Endothelial cell (in vitro differentiated cells): Measurements from ENCODE around the gene FOXJ3. TPM values are rescaled to one million over a fixed set of nuclear protein-coding genes. Genes with fewer than 3 reads are reported as not detected.
A peak's percentile ranks its signal among the peaks of the same experiment; 100 is the strongest.

ENCODE experiments used
- DNase-seq: peaks from one replicate; pipeline ENCODE4 v3.0.0; 2021; ENCODE audit warnings: low spot score
- H3K27ac Mint-ChIP-seq: one replicate; pipeline ENCODE4 v1.8.0; 2021; ENCODE audit warnings: mixed read lengths, inconsistent platforms; ENCODE audit not compliant: unreplicated experiment
- H3K27me3 Mint-ChIP-seq: one replicate; pipeline ENCODE4 v1.8.0; 2021; ENCODE audit warnings: mild to moderate bottlenecking, moderate library complexity, mixed read lengths, inconsistent platforms; ENCODE audit not compliant: unreplicated experiment
- H3K36me3 Mint-ChIP-seq: one replicate; pipeline ENCODE4 v1.8.0; 2021; ENCODE audit warnings: mild to moderate bottlenecking, low read depth, mixed read lengths, inconsistent platforms; ENCODE audit not compliant: unreplicated experiment
- H3K4me1 Mint-ChIP-seq: one replicate; pipeline ENCODE4 v1.8.0; 2021; ENCODE audit warnings: mild to moderate bottlenecking, mixed read lengths, inconsistent platforms; ENCODE audit not compliant: unreplicated experiment
- H3K4me3 Mint-ChIP-seq: one replicate; pipeline ENCODE4 v1.8.0; 2021; ENCODE audit warnings: mild to moderate bottlenecking, mixed read lengths, inconsistent platforms; ENCODE audit not compliant: unreplicated experiment
- H3K9me3 Mint-ChIP-seq: one replicate; pipeline ENCODE4 v1.8.0; 2021; ENCODE audit warnings: mixed read lengths, inconsistent platforms; ENCODE audit not compliant: unreplicated experiment
- CTCF ChIP-seq: fragments of 200-600 bp; sonication (generic); IDR thresholded peaks from one replicate; pipeline ENCODE4 v1.5.0; 2021; ENCODE audit warnings: antibody characterized with exemption; ENCODE audit not compliant: unreplicated experiment
- total RNA-seq: library from RNA; stranded (reverse); fragmentation: NEBNext Ultra II Directional; extraction: Animal tissue kit (Norgen Biotek cat#: 25700); gene quantifications from one replicate; pipeline ENCODE4 v1.2.1, GENCODE V29; 2021; ENCODE audit not compliant: unreplicated experiment

Gene FOXJ3
- total RNA-seq, 1 donor from 2014 or later = 65.9 TPM

- H3K9me3 Mint-ChIP-seq = no peaks in the 10 kb centered on the region
- no peak for TF ChIP-seq CTCF
- H3K4me1 Mint-ChIP-seq = peaks cover 5% of the 10 kb centered on the region
- no peaks in the 10 kb centered on the region for H3K36me3 Mint-ChIP-seq
- no peak overlapping the region for H3K4me3 Mint-ChIP-seq
- H3K27me3 Mint-ChIP-seq = peaks cover 2% of the 10 kb centered on the region
- no peak overlapping the region for H3K27ac Mint-ChIP-seq
- DNase-seq = no peak
These were observed 13.5 kb upstream of the FOXJ3 start for GRCh38 chr1:42348498-42348897.

- Mint-ChIP-seq H3K36me3 (no peaks in the 10 kb centered on the region), H3K9me3 (no peaks in the 10 kb centered on the region), H3K4me1 (peaks cover 5% of the 10 kb centered on the region), H3K27me3 (no peaks in the 10 kb centered on the region), H3K4me3 (no peak overlapping the region), H3K27ac (no peak overlapping the region)
- TF ChIP-seq CTCF = no peak
- no peak for DNase-seq
These were observed 8.0 kb upstream of the FOXJ3 start for GRCh38 chr1:42343049-42343448.

- H3K4me1 Mint-ChIP-seq = peaks cover 15% of the 10 kb centered on the region
- H3K27me3 Mint-ChIP-seq = no peaks in the 10 kb centered on the region
- no peak overlapping the region for H3K27ac Mint-ChIP-seq
- TF ChIP-seq CTCF = no peak
- no peak for DNase-seq
- H3K4me3 Mint-ChIP-seq = no peak overlapping the region
- H3K9me3 Mint-ChIP-seq = no peaks in the 10 kb centered on the region
- no peaks in the 10 kb centered on the region for H3K36me3 Mint-ChIP-seq
These were observed 5.9 kb upstream of the FOXJ3 start for GRCh38 chr1:42340901-42341300.

- no peak for TF ChIP-seq CTCF
These were observed 5.1 kb upstream of the FOXJ3 start for GRCh38 chr1:42340093-42340492.

GRCh38 chr1:42336978-42337377 lies 1.9 kb upstream of the FOXJ3 start:
- peaks cover 5% of the 10 kb centered on the region for H3K27me3 Mint-ChIP-seq
- peak overlapping the region; percentile 74 for H3K27ac Mint-ChIP-seq
- DNase-seq = no peak
- no peaks in the 10 kb centered on the region for H3K9me3 Mint-ChIP-seq
- H3K36me3 Mint-ChIP-seq = no peaks in the 10 kb centered on the region
- H3K4me1 Mint-ChIP-seq = peaks cover 38% of the 10 kb centered on the region
- H3K4me3 Mint-ChIP-seq = peak overlapping the region; percentile 52
- TF ChIP-seq CTCF = no peak

More at GRCh38 chr1:42340093-42340492, 5.1 kb upstream of the FOXJ3 start:
- Mint-ChIP-seq H3K4me3 (no peak overlapping the region), H3K4me1 (peaks cover 18% of the 10 kb centered on the region), H3K27ac (no peak overlapping the region), H3K27me3 (no peaks in the 10 kb centered on the region), H3K9me3 (no peaks in the 10 kb centered on the region), H3K36me3 (no peaks in the 10 kb centered on the region)
- no peak for DNase-seq
